Right lobe of liver (tissue), 6 donors: Measurements from ENCODE around the gene EPB41L4B. TPM values are rescaled to one million over a fixed set of nuclear protein-coding genes. Genes with fewer than 3 reads are reported as not detected.

Source experiments
- ATAC-seq, 4 donors: fragments of 200-7000 bp; cut with Tn5 transposase; one replicate each; pipeline ENCODE4 v1.9.1; 2020; ENCODE audit warnings: mild to moderate bottlenecking in 4 of 4, moderate library complexity in 4 of 4
- DNase-seq, 3 donors: peaks; one replicate each; pipeline ENCODE4 v3.0.0-alpha.2; 2020
- H3K27ac ChIP-seq, 3 donors: fragments of 200-600 bp; one replicate each; pipeline ENCODE4 v1.8.0; 2022
- H3K27me3 ChIP-seq, 2 donors: fragments of 200-600 bp; one replicate each; pipeline ENCODE4 v1.8.0; 2022
- H3K36me3 ChIP-seq, 4 donors: fragments of 200-600 bp; sonication (generic) in 1 of 4; one replicate each; pipeline versions ENCODE4 v1.5.1 to v1.8.0; 2017 to 2022; ENCODE audit warnings: control low read depth in 1 of 4
- H3K4me1 ChIP-seq, 4 donors: fragments of 200-600 bp; sonication (generic) in 1 of 4; one replicate each; pipeline versions ENCODE4 v1.5.1 to v1.8.0; 2017 to 2022; ENCODE audit warnings: control low read depth in 1 of 4
- H3K4me3 ChIP-seq, 3 donors: fragments of 200-600 bp; one replicate each; pipeline ENCODE4 v1.8.0; 2022
- H3K9me3 ChIP-seq, 4 donors: fragments of 200-600 bp; sonication (generic) in 1 of 4; one replicate each; pipeline versions ENCODE4 v1.5.1 to v1.8.0; 2017 to 2022; ENCODE audit warnings: control low read depth in 1 of 4
- POLR2A ChIP-seq: fragments of 450-650 bp; IDR thresholded peaks from one replicate; pipeline ENCODE4 v1.6.1; 2017; ENCODE audit warnings: antibody characterized with exemption, mild to moderate bottlenecking
- WGBS: methylation state at CpG from one replicate; pipeline ENCODE4 v1.1.6; 2018; ENCODE audit warnings: low coverage, low lambda C conversion rate; ENCODE audit not compliant: insufficient coverage; ENCODE audit errors: missing lambda C conversion rate; 5-methylcytosine and 5-hydroxymethylcytosine counted together
- intact Hi-C, 2 donors: fragments of 100-400 bp; cut with DNase I; formaldehyde crosslinking; loops; one replicate each; pipeline versions ENCODE4 v1.11.2 to v1.14.1; 2022
- total RNA-seq, 6 experiments: library from RNA; depleted of rRNA in 2 of 6; stranded (reverse); fragments of >200 nt in 2 of 6; fragmentation: NEBNext Ultra II Directional in 3 of 6; extraction: Animal tissue kit (Norgen Biotek cat#: 25700) in 3 of 6; gene quantifications; one replicate each; pipeline versions ENCODE4 v1.1.0 to v1.2.4, GENCODE V29; 2016 to 2023
- TF ChIP-seq, protein P1 (sequence below), 4 donors: fragments of 200-600 bp in 3 of 4; fragments of 450-650 bp in 1 of 4; IDR thresholded peaks; one replicate each; pipeline versions ENCODE4 v1.5.1 to v1.8.0; 2016 to 2022; ENCODE audit warnings: antibody characterized with exemption in 4 of 4, mild to moderate bottlenecking in 2 of 4
- donor health status: DM: no; HTN: yes; CAD: no.
- donor health status: DM: no; HTN: no; CAD: no.
- donor health status: DM: no; HTN: no; CAD: no.
- donor health status: DM: no; HTN: yes; CAD: no.
- donor health status: DM: no; HTN: yes; CAD: no.

EPB41L4B gene
- total RNA-seq, 6 experiments from 2014 or later = 29.0 to 89.0 (median 32.4) TPM

GRCh38 chr9:109316207-109316640 lies 4.6 kb downstream of the EPB41L4B start:
- peaks cover 0 to 55% (median 20%) of the 10 kb centered on the region in 4 donors for H3K4me1 ChIP-seq

GRCh38 chr9:109315480-109316206 lies 5.2 kb downstream of the EPB41L4B start:
- Histone ChIP-seq H3K4me1 (peaks cover 0 to 52% (median 20%) of the 10 kb centered on the region in 4 donors), H3K9me3 (no peaks in the 10 kb centered on the region), H3K36me3 (no peaks in the 10 kb centered on the region), H3K27me3 (no peaks in the 10 kb centered on the region), H3K27ac (peak overlapping the region in 2 of 3 donors; percentile 72 to 90), H3K4me3 (no peak overlapping the region)
- DNase-seq (no peak), ATAC-seq (no peak)
- TF ChIP-seq POLR2A = no peak
- TF ChIP-seq, protein P1, sequence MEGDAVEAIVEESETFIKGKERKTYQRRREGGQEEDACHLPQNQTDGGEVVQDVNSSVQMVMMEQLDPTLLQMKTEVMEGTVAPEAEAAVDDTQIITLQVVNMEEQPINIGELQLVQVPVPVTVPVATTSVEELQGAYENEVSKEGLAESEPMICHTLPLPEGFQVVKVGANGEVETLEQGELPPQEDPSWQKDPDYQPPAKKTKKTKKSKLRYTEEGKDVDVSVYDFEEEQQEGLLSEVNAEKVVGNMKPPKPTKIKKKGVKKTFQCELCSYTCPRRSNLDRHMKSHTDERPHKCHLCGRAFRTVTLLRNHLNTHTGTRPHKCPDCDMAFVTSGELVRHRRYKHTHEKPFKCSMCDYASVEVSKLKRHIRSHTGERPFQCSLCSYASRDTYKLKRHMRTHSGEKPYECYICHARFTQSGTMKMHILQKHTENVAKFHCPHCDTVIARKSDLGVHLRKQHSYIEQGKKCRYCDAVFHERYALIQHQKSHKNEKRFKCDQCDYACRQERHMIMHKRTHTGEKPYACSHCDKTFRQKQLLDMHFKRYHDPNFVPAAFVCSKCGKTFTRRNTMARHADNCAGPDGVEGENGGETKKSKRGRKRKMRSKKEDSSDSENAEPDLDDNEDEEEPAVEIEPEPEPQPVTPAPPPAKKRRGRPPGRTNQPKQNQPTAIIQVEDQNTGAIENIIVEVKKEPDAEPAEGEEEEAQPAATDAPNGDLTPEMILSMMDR (IDR thresholded peaks at IDR 0.05) = no peak
- intact Hi-C loops = loop anchor here in 1 of 2 donors (5.0 kb wide), 1 partner anchor 63 kb away; no protein-coding TSS in a partner anchor
- WGBS = 32% methylated on average over 7 of the region's 7 CpGs

More at GRCh38 chr9:109316207-109316640, 4.6 kb downstream of the EPB41L4B start:
- Histone ChIP-seq H3K27ac (peak overlapping the region; percentile 9 to 90 (median 72)), H3K36me3 (no peaks in the 10 kb centered on the region), H3K27me3 (no peaks in the 10 kb centered on the region), H3K4me3 (no peak overlapping the region), H3K9me3 (no peaks in the 10 kb centered on the region)
- intact Hi-C loops = loop anchor here in 1 of 2 donors (5.0 kb wide), 1 partner anchor 64 kb away; no protein-coding TSS in a partner anchor
- DNase-seq = peak; percentile 87 to 94 (median 93)
- peak; percentile 60 to 74 (median 68) for ATAC-seq
- TF ChIP-seq POLR2A = peak; percentile 46
- TF ChIP-seq, protein P1 (IDR thresholded peaks at IDR 0.05) = no peak
- 32% methylated on average over 4 of the region's 12 CpGs for WGBS

DNA sequence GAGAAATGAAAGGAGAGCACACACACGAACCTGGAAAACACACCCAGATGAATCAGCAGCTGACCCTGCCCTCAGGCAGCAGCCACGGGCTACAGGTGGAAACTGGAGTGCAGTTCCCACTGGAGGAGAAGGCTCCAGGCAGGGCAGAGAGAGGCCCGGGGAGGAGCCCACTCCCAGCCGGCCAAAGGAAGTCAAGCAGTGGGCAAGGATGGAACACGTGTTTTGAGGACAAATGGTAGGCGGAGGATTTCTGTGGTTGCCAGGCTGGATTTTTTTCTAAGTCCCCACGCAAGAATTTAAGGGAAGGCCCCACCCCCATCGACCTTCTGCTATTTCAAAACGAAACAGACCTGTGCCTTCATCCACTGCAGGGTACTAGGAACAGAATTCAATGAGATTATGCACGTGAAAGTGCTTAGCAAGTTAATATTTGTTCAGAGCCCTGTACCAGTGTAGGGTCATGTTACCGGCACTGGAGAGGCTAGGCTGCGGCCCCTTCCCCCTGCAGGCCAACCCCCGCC lies 6.8 kb downstream of the EPB41L4B start:
- Histone ChIP-seq H3K4me3 (no peak overlapping the region), H3K9me3 (no peaks in the 10 kb centered on the region), H3K27me3 (no peaks in the 10 kb centered on the region), H3K36me3 (no peaks in the 10 kb centered on the region), H3K27ac (peak overlapping the region; percentile 28 to 90 (median 62)), H3K4me1 (peaks cover 0 to 52% (median 20%) of the 10 kb centered on the region in 4 donors)
- TF ChIP-seq, protein P1 (IDR thresholded peaks at IDR 0.05) = no peak
- TF ChIP-seq POLR2A = no peak
- DNase-seq (peak in 2 of 3 donors; percentile 29 to 64), ATAC-seq (peak; percentile 36 to 56 (median 49))
- intact Hi-C loops = no loop called here
- 18% methylated on average over 6 of the region's 13 CpGs for WGBS

DNA sequence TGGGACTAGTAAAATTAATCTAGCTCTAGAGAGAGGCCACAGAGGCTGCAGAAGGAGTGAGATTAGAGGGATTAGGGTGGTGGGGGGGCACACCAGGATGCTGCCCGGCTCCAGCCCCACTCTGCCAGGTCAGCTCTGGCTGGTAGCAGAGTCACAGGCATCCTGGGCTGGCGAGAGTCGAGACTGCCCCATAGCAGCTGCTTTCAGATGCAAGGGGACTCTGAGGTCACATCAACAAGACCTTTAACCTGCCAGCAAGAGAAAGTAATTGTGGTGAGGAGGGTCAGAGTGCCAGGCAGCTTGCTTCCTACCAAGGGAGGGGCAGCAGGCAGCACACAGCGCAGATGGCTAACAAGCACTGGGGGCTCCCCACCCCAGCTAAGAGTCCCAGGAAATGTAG lies 7.5 kb downstream of the EPB41L4B start:
- H3K9me3 ChIP-seq = no peaks in the 10 kb centered on the region
- DNase-seq (peak; percentile 60 to 81 (median 77)), ATAC-seq (peak; percentile 68 to 78 (median 74))
- no peaks in the 10 kb centered on the region for H3K36me3 ChIP-seq
- TF ChIP-seq POLR2A = no peak
- TF ChIP-seq, protein P1 (IDR thresholded peaks at IDR 0.05) = no peak
- intact Hi-C loops = no loop called here
- no peaks in the 10 kb centered on the region for H3K27me3 ChIP-seq
- H3K4me3 ChIP-seq = no peak overlapping the region
- 33% methylated on average over 1 of the region's 4 CpGs for WGBS
- H3K27ac ChIP-seq = peak overlapping the region; percentile 28 to 90 (median 62)
- peaks cover 0 to 52% (median 19%) of the 10 kb centered on the region in 4 donors for H3K4me1 ChIP-seq
